Testis (tissue), 3 donors: ENCODE measurements around the gene KCNQ1. TPM values are rescaled to one million over a fixed set of nuclear protein-coding genes. Genes with fewer than 3 reads are reported as not detected.

Experiments
- DNase-seq: peaks from one replicate; pipeline ENCODE4 v3.0.0-alpha.2; 2019
- H3K27ac ChIP-seq, 2 donors: fragments of 200-600 bp; sonication (generic); one replicate each; pipeline ENCODE4 v1.5.1; 2019
- H3K27me3 ChIP-seq: fragments of 200-600 bp; sonication (generic); one replicate; pipeline ENCODE4 v1.5.1; 2019
- H3K36me3 ChIP-seq: fragments of 200-600 bp; sonication (generic); one replicate; pipeline ENCODE4 v1.5.1; 2017; ENCODE audit warnings: low read depth; ENCODE audit errors: missing control alignments
- H3K4me1 ChIP-seq: fragments of 200-600 bp; sonication (generic); one replicate; pipeline ENCODE4 v1.5.1; 2019
- H3K4me3 ChIP-seq, 2 donors: fragments of 200-600 bp; sonication (generic); one replicate each; pipeline ENCODE4 v1.5.1; 2017 to 2019
- H3K9me3 ChIP-seq: fragments of 200-600 bp; sonication (generic); one replicate; pipeline ENCODE4 v1.5.1; 2017
- POLR2A ChIP-seq: fragments of 450-650 bp; IDR thresholded peaks from one replicate; pipeline ENCODE4 v1.6.1; 2017; ENCODE audit warnings: antibody characterized with exemption, mild to moderate bottlenecking, moderate library complexity
- WGBS, 2 donors: methylation state at CpG; one replicate each; pipeline ENCODE4 v1.1.5; 2018; 5-methylcytosine and 5-hydroxymethylcytosine counted together
- intact Hi-C: fragments of 100-400 bp; cut with DNase I; formaldehyde crosslinking; loops from one replicate; pipeline ENCODE4 v1.15.1; 2023; ENCODE audit warnings: low total_unique reads
- polyA plus RNA-seq: library from polyadenylated mRNA; stranded (reverse); fragments of 350-450 nt; fragmentation: Illumina TruSeq; extraction: RNeasy Lipid Tissue Mini Kit (QIAGEN cat#74804); gene quantifications from one replicate; pipeline ENCODE4 v1.2.3, GENCODE V29; 2014; ENCODE audit warnings: low read depth, low replicate concordance; ENCODE audit not compliant: insufficient read depth
- total RNA-seq, 2 donors: library from RNA; depleted of rRNA; stranded (reverse); fragments of >200 nt; gene quantifications; one replicate each; pipeline ENCODE4 v1.2.3, GENCODE V29; 2016
- TF ChIP-seq, protein P1 (sequence below), 3 experiments: fragments of 450-650 bp in 2 of 3; fragments of 200-600 bp in 1 of 3; sonication (generic) in 1 of 3; IDR thresholded peaks; one replicate each; pipeline ENCODE4 v1.5.1; 2016 to 2019; ENCODE audit warnings: antibody characterized with exemption in 3 of 3, mild to moderate bottlenecking in 2 of 3, moderate library complexity in 1 of 3

The KCNQ1 gene
- total and polyA plus RNA-seq, 3 donors from 2014 or later, result 6.0 to 24.2 (median 12.8) TPM

DNA sequence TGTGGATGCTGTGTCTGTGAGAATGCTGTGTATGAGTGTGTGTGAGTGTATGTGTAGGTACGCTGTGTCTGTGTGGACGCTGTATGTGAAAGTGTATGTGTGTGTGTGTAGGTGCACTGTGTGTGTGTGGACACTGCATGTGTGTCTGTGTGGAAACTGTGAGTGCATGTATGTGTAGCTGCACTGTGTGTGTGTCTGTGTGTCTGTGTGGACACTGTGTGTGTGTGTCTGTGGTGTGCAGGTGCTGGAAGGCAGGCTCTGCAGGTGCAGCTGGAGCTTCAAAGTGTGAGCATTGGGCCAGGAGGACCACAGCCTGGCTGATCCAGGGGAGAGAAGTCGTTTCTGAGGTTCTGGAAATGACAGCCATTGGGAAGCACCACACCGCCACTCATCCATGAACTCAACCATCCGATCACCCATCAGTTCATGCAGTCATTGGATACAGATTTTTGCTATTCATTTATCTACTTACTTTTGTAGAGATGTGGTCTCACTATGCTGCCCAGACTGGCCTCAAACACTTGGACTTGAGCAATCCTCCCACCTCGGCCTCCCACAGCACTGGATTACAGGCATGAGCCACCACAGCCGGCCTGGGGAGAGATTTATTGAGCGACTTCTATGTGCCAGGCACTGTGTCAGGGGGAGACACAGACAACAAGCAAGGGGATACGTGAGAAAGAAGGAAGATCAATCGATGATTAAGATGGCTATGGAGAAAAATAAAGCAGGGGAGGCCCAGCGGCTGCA, 10.1 kb upstream of the KCNQ1 start:
- Histone ChIP-seq H3K4me1 (no peaks in the 10 kb centered on the region), H3K4me3 (no peak overlapping the region), H3K9me3 (no peaks in the 10 kb centered on the region), H3K36me3 (no peaks in the 10 kb centered on the region), H3K27ac (no peak overlapping the region), H3K27me3 (no peaks in the 10 kb centered on the region)
- WGBS, 2 donors, result 83 to 91% methylated on average over 11 of the region's 11 CpGs
- no peak for DNase-seq
- intact Hi-C loops, result no loop called here
- TF ChIP-seq, protein P1, sequence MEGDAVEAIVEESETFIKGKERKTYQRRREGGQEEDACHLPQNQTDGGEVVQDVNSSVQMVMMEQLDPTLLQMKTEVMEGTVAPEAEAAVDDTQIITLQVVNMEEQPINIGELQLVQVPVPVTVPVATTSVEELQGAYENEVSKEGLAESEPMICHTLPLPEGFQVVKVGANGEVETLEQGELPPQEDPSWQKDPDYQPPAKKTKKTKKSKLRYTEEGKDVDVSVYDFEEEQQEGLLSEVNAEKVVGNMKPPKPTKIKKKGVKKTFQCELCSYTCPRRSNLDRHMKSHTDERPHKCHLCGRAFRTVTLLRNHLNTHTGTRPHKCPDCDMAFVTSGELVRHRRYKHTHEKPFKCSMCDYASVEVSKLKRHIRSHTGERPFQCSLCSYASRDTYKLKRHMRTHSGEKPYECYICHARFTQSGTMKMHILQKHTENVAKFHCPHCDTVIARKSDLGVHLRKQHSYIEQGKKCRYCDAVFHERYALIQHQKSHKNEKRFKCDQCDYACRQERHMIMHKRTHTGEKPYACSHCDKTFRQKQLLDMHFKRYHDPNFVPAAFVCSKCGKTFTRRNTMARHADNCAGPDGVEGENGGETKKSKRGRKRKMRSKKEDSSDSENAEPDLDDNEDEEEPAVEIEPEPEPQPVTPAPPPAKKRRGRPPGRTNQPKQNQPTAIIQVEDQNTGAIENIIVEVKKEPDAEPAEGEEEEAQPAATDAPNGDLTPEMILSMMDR (IDR thresholded peaks at IDR 0.05), result no peak
- no peak for TF ChIP-seq POLR2A

GRCh38 chr11:2435288-2436012, 9.4 kb upstream of the KCNQ1 start:
- TF ChIP-seq, protein P1 (IDR thresholded peaks at IDR 0.05), result no peak
- TF ChIP-seq POLR2A, result no peak
- intact Hi-C loops, result no loop called here
- no peak overlapping the region for H3K4me3 ChIP-seq
- 91 to 93% methylated on average over 12 of the region's 12 CpGs for WGBS, 2 donors
- H3K36me3 ChIP-seq, result no peaks in the 10 kb centered on the region
- DNase-seq, result no peak
- H3K27ac ChIP-seq, result no peak overlapping the region
- H3K4me1 ChIP-seq, result no peaks in the 10 kb centered on the region
- H3K27me3 ChIP-seq, result no peaks in the 10 kb centered on the region
- H3K9me3 ChIP-seq, result no peaks in the 10 kb centered on the region

DNA sequence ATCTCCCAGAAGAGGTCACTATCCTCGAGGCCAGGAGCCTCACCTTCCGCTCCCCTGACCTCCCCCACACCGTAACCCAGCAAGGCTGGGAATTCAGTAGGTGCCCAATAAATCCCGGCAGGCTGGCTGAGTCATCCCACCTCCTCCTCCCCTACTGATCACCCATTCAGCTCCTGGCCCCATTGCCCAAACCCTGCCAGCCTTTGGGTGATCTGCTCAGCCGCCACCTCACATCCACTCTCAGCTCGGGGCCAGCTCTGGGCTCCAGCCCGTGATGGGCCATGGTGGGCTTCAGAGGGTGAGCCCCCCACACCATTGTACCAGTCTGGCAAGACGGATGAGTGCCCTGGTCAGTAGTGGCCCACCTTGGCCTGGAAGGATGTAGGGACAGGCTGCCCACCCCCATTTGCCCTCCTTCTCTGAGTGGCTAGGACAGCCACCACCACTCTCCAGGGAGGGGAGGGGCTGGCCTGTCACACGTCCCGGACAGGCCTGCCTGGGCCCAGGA, 8.7 kb upstream of the KCNQ1 start:
- Histone ChIP-seq H3K27me3 (no peaks in the 10 kb centered on the region), H3K9me3 (no peaks in the 10 kb centered on the region), H3K4me1 (no peaks in the 10 kb centered on the region), H3K36me3 (no peaks in the 10 kb centered on the region), H3K4me3 (no peak overlapping the region), H3K27ac (no peak overlapping the region)
- TF ChIP-seq, protein P1 (IDR thresholded peaks at IDR 0.05), result no peak
- TF ChIP-seq POLR2A, result no peak
- intact Hi-C loops, result no loop called here
- 79 to 84% methylated on average over 3 to 8 of the region's 10 CpGs for WGBS, 2 donors
- no peak for DNase-seq

- H3K27me3 ChIP-seq, result no peaks in the 10 kb centered on the region
- no peaks in the 10 kb centered on the region for H3K36me3 ChIP-seq
- intact Hi-C loops, result no loop called here
- TF ChIP-seq, protein P1 (IDR thresholded peaks at IDR 0.05), result no peak
- no peak for TF ChIP-seq POLR2A
- no peak overlapping the region for H3K4me3 ChIP-seq
- WGBS, 2 donors, result 79 to 100% methylated on average over 1 to 9 of the region's 13 CpGs
- no peaks in the 10 kb centered on the region for H3K9me3 ChIP-seq
- DNase-seq, result no peak
- H3K4me1 ChIP-seq, result no peaks in the 10 kb centered on the region
- no peak overlapping the region for H3K27ac ChIP-seq
These were observed 8.2 kb upstream of the KCNQ1 start for GRCh38 chr11:2436521-2437031.
